Measurements from ENCODE around the gene MAPRE3. TPM values are rescaled to one million over a fixed set of nuclear protein-coding genes. Genes with fewer than 3 reads are reported as not detected.

MAPRE3 gene
- total RNA-seq, 2 experiments from 2014 or later, result 0.52 to 0.95 TPM

DNA sequence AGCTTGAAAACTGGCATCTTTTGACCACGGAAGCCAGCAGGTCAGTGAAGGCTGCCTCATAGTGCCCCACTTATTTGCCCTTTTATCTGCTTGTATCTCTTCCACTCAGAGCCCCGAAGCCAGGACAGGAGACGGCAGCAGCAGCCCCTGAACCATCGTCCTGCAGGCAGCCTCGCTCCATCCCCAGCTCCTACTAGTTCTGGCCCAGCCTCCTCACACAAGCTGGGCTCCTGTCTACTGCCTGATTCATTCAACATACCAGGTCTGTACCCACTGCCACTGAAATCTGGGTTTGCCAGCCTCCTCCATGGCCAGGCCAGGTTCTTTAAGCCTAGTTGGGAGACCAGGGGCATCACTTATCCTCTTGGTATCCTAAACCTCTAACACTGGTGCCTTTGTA is 96.9 kb downstream of the MAPRE3 start:
- no peak for DNase-seq
- Mint-ChIP-seq H3K36me3 (ENCODE audit: low read depth) (peaks cover 63% of the 10 kb centered on the region), H3K27ac (no peak overlapping the region), H3K27me3 (ENCODE audit: low read depth) (no peaks in the 10 kb centered on the region), H3K4me1 (ENCODE audit: low read depth) (peaks cover 44% of the 10 kb centered on the region), H3K9me3 (ENCODE audit: insufficient read depth) (no peaks in the 10 kb centered on the region), H3K4me3 (no peak overlapping the region)
- CTCF ChIA-PET, result interaction anchor here (0.8 to 1.1 kb wide), 2 partner anchors 20 to 221 kb away, joined by 3 to 4 read pairs; no protein-coding TSS in a partner anchor
- POLR2A ChIA-PET, result interaction anchor here (0.6 to 11.6 kb wide), 3 partner anchors 14 to 105 kb away, joined by 3 to 128 read pairs (median 4); partner anchors contain the start of gene AGBL5
- ATAC-seq, result no peak

DNA sequence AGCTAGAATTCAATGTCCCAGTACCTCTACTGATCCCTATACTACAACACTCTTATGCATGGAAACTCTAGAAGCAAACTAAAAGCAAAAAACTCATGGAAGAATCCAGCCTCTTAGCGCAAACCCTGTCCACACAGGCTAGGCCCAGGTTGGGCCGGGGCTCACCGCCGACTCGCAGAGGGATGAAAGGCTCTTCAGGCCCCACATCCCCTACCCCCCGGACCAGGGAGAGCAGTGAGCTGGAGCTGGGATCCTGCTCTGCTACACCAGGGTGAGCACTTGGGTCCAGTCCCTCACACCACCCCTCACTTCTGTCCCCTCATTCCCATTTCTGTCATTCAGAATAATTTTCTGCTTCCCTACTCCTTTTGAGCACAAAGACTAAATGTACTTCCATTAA is 99.0 kb downstream of the MAPRE3 start:
- no peak for DNase-seq
- no peaks in the 10 kb centered on the region for H3K27me3 Mint-ChIP-seq (ENCODE audit: low read depth)
- no peaks in the 10 kb centered on the region for H3K9me3 Mint-ChIP-seq (ENCODE audit: insufficient read depth)
- H3K4me1 Mint-ChIP-seq (ENCODE audit: low read depth), result peaks cover 63% of the 10 kb centered on the region
- POLR2A ChIA-PET, result interaction anchor here (4.2 to 11.6 kb wide), 2 partner anchors 10 to 16 kb away, joined by 23 to 128 read pairs; partner anchors contain the start of gene AGBL5
- peak overlapping the region; percentile 66 for H3K27ac Mint-ChIP-seq
- H3K4me3 Mint-ChIP-seq, result peak overlapping the region; percentile 99
- H3K36me3 Mint-ChIP-seq (ENCODE audit: low read depth), result peaks cover 48% of the 10 kb centered on the region
- CTCF ChIA-PET, result interaction anchor here (1.1 kb wide), 1 partner anchor 108 kb away, joined by 3 read pairs; no protein-coding TSS in a partner anchor
- ATAC-seq, result no peak

GRCh38 chr2:27069961-27070618 is 99.7 kb downstream of the MAPRE3 start:
- Mint-ChIP-seq H3K4me1 (ENCODE audit: low read depth) (peaks cover 70% of the 10 kb centered on the region), H3K27ac (peak overlapping the region; percentile 95), H3K4me3 (peak overlapping the region; percentile 99), H3K27me3 (ENCODE audit: low read depth) (no peaks in the 10 kb centered on the region), H3K36me3 (ENCODE audit: low read depth) (peaks cover 45% of the 10 kb centered on the region), H3K9me3 (ENCODE audit: insufficient read depth) (no peaks in the 10 kb centered on the region)
- DNase-seq, result no peak
- no peak for ATAC-seq
- ChIA-PET POLR2A (interaction anchor here (3.5 to 11.6 kb wide), 3 partner anchors 10 to 17 kb away, joined by 12 to 128 read pairs (median 23); partner anchors contain the start of gene AGBL5), CTCF (interaction anchor here (1.1 to 3.7 kb wide), 4 partner anchors 10 to 109 kb away, joined by 3 to 28 read pairs (median 6); partner anchors contain the start of gene TMEM214)

- H3K4me1 Mint-ChIP-seq (ENCODE audit: low read depth), result peaks cover 76% of the 10 kb centered on the region
- no peak for ATAC-seq
Observed at GRCh38 chr2:27070653-27071276, 100.3 kb downstream of the MAPRE3 start.

DNA sequence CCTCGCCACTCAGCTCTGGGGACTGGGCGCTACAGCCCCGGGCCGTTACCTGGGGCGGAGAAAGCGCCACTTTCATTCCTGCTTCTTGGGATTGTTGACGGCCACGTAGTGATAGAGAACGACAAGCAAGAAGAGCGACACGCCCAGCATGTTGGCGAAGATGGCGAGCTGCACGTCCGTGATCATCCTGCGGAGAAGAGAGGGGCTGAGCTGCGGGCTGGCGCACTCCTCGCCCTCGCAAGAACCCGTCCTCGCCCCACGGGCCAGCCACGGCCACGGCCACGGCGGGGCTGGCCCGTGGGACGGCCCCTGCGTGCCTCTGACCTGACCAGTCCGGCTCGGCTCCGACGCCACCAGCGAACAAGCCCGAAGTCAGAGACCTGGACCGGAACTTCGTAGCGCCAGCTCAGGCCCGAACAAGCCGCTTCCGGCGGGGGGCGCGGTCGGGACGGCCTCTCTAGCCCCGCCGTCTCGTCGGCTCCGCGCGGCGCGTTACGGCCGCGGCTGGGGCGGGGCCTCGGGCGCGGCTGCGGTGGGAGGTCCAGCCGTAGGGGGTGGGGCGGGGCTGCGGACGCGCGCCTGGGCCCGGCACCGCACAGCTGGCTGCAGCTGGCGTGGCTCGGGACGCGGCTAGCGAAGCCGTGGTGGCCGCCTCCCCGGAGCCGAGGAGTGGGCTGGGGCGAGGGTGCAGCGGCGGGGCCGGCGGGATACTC is 101.0 kb downstream of the MAPRE3 start, which contains the start of gene OST4:
OST4 (minus strand) TSS at position 378 of the 713 bp plus-strand sequence.
- Mint-ChIP-seq H3K4me3 (peak within 1 kb of the TSS; percentile 99), H3K27me3 (ENCODE audit: low read depth) (no peaks in the 10 kb centered on the region), H3K36me3 (ENCODE audit: low read depth) (peaks cover 32% of the 10 kb centered on the region), H3K27ac (peak within 1 kb of the TSS; percentile 95), H3K4me1 (ENCODE audit: low read depth) (peaks cover 79% of the 10 kb centered on the region), H3K9me3 (ENCODE audit: insufficient read depth) (no peaks in the 10 kb centered on the region)
- ATAC-seq (peak; percentile 94), DNase-seq (peak; percentile 92)
- CTCF ChIA-PET, result interaction anchor here (1.0 to 3.7 kb wide), 11 partner anchors 10 to 231 kb away, joined by 3 to 28 read pairs (median 7); partner anchors contain the start of genes AGBL5 and TMEM214
- POLR2A ChIA-PET, result interaction anchor here (0.6 to 11.6 kb wide), 10 partner anchors 9 to 592 kb away, joined by 3 to 128 read pairs (median 6); partner anchors contain the start of genes AGBL5, SLC4A1AP and SUPT7L

More at GRCh38 chr2:27070653-27071276, 100.3 kb downstream of the MAPRE3 start:
- DNase-seq, result no peak
- Mint-ChIP-seq H3K4me3 (peak overlapping the region; percentile 99), H3K9me3 (ENCODE audit: insufficient read depth) (no peaks in the 10 kb centered on the region), H3K36me3 (ENCODE audit: low read depth) (peaks cover 38% of the 10 kb centered on the region), H3K27ac (peak overlapping the region; percentile 95), H3K27me3 (ENCODE audit: low read depth) (no peaks in the 10 kb centered on the region)
- CTCF ChIA-PET, result interaction anchor here (1.2 to 3.7 kb wide), 10 partner anchors 11 to 109 kb away, joined by 3 to 28 read pairs (median 8); partner anchors contain the start of genes AGBL5 and TMEM214
- POLR2A ChIA-PET, result interaction anchor here (0.6 to 11.6 kb wide), 9 partner anchors 8 to 593 kb away, joined by 3 to 128 read pairs (median 8); partner anchors contain the start of genes AGBL5, SLC4A1AP and SUPT7L

- CTCF ChIA-PET, result interaction anchor here (1.0 to 3.7 kb wide), 9 partner anchors 10 to 231 kb away, joined by 3 to 28 read pairs (median 8); partner anchors contain the start of gene AGBL5
- Mint-ChIP-seq H3K27ac (peak overlapping the region; percentile 84), H3K9me3 (ENCODE audit: insufficient read depth) (no peaks in the 10 kb centered on the region), H3K4me1 (ENCODE audit: low read depth) (peaks cover 85% of the 10 kb centered on the region), H3K27me3 (ENCODE audit: low read depth) (no peaks in the 10 kb centered on the region), H3K4me3 (peak overlapping the region; percentile 79), H3K36me3 (ENCODE audit: low read depth) (peaks cover 32% of the 10 kb centered on the region)
- POLR2A ChIA-PET, result interaction anchor here (0.6 to 11.6 kb wide), 11 partner anchors 10 to 591 kb away, joined by 3 to 128 read pairs (median 4); partner anchors contain the start of genes AGBL5, KHK, SLC4A1AP and SUPT7L
- DNase-seq (no peak), ATAC-seq (no peak)
Observed at GRCh38 chr2:27071990-27072830, 101.8 kb downstream of the MAPRE3 start.

- Mint-ChIP-seq H3K9me3 (ENCODE audit: insufficient read depth) (no peaks in the 10 kb centered on the region), H3K27ac (peak overlapping the region; percentile 60), H3K4me1 (ENCODE audit: low read depth) (peaks cover 84% of the 10 kb centered on the region), H3K36me3 (ENCODE audit: low read depth) (peaks cover 28% of the 10 kb centered on the region), H3K4me3 (peak overlapping the region; percentile 79), H3K27me3 (ENCODE audit: low read depth) (no peaks in the 10 kb centered on the region)
- ChIA-PET CTCF (interaction anchor here (3.0 to 3.7 kb wide), 4 partner anchors 9 to 111 kb away, joined by 9 to 28 read pairs (median 15); partner anchors contain the start of gene AGBL5), POLR2A (interaction anchor here (0.6 to 11.6 kb wide), 6 partner anchors 9 to 34 kb away, joined by 3 to 128 read pairs (median 8); partner anchors contain the start of genes AGBL5 and KHK)
- DNase-seq, result no peak
- no peak for ATAC-seq
Observed at GRCh38 chr2:27072920-27073319, 102.5 kb downstream of the MAPRE3 start.

DNA sequence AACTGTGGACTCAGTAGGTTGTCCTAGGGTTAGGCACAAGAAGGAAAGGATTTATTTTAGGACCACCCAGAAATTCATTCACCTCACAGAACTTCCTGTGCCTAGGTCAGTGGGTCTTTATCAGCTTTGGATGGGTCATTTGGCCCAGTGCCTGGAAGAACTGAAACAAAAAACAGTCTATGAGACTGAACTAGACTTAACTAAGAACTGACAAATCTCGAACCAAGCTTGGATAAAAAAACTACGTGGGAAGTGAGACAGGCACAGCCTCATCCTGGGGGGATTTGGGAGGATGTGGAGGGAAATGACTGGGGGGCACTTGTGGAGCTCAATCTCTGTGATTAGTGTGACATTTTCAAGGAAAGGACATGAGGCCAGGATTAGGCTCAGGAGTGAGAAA is 103.3 kb downstream of the MAPRE3 start:
- ChIA-PET CTCF (interaction anchor here (1.0 to 3.7 kb wide), 7 partner anchors 8 to 118 kb away, joined by 3 to 28 read pairs (median 9); partner anchors contain the start of genes AGBL5 and PREB), POLR2A (interaction anchor here (1.1 to 11.6 kb wide), 4 partner anchors 8 to 20 kb away, joined by 3 to 128 read pairs (median 20); partner anchors contain the start of genes AGBL5 and KHK)
- Mint-ChIP-seq H3K36me3 (ENCODE audit: low read depth) (peaks cover 20% of the 10 kb centered on the region), H3K9me3 (ENCODE audit: insufficient read depth) (no peaks in the 10 kb centered on the region), H3K27ac (peak overlapping the region; percentile 80), H3K27me3 (ENCODE audit: low read depth) (no peaks in the 10 kb centered on the region), H3K4me1 (ENCODE audit: low read depth) (peaks cover 76% of the 10 kb centered on the region), H3K4me3 (no peak overlapping the region)
- DNase-seq, result no peak
- no peak for ATAC-seq

DNA sequence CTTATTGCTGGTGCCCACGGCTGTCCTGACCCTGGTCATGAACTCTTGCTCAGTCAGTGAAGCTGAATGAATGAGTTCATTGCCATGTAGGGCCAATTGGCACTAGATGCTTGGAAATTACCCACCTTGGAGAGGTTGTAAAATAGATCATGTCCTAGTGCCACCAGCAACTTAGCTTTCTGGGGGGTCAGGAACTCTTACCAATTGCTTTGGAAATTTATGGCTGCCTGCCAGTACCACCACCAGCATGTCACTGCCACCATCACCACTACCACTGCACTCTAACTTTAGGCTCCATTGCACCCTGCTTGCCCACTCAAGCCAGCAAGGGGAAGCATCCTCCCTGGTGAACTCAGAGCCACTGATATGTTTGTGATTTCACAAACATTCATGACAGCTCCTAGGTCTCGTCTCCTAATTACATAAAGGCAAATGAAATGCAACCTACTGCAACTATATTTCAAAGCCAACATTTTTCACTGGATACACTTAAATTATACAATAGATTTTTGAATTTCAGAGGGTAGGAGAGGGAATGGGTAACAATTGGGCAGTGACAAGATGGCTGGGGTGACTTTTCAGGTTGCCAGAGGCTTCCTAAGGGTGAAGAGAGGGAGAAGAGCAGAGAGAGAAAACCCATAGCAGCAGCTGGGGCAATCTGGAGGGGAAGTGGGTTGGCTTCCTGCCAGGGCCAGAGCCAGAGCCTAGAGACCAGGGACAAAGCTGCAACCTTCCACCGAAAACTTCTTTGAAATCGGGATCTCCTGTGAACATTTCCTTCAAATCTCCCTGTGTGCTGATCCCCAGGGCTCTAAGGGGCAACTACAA is 104.5 kb downstream of the MAPRE3 start:
- Mint-ChIP-seq H3K27me3 (ENCODE audit: low read depth) (no peaks in the 10 kb centered on the region), H3K4me3 (peak overlapping the region; percentile 15), H3K36me3 (ENCODE audit: low read depth) (peaks cover 9% of the 10 kb centered on the region), H3K27ac (peak overlapping the region; percentile 73), H3K9me3 (ENCODE audit: insufficient read depth) (no peaks in the 10 kb centered on the region), H3K4me1 (ENCODE audit: low read depth) (peaks cover 66% of the 10 kb centered on the region)
- DNase-seq (peak; percentile 63), ATAC-seq (no peak)
- ChIA-PET POLR2A (interaction anchor here (1.0 to 11.6 kb wide), 4 partner anchors 11 to 142 kb away, joined by 3 to 128 read pairs (median 4); partner anchors contain the start of genes AGBL5, CAD and KHK), CTCF (interaction anchor here (0.9 to 3.0 kb wide), 5 partner anchors 13 to 116 kb away, joined by 3 to 9 read pairs (median 3); partner anchors contain the start of genes AGBL5 and PREB)
